GM15510 (cell line): ENCODE measurements around the gene ARHGAP9.

ENCODE experiments used
- POLR2A ChIP-seq: IDR thresholded peaks from 3 replicates; pipeline ENCODE4 v1.6.1; 2011; ENCODE audit warnings: borderline replicate concordance; ENCODE audit not compliant: insufficient read length; ENCODE audit errors: extremely low read depth

The ARHGAP9 gene

DNA sequence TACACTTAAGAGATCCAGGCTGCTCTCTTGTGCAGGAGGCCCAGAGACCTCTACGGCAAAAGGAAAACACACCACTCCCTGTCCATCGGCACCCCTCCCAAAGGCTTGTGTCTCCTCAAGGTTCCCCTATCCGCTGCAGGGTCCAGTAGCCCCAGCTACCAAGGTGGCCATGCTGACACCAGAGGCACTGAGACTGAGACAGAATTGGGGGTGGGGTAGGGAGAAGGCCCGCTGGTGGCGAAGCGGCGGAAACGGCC lies 40.1 kb upstream of the ARHGAP9 start:
- TF ChIP-seq POLR2A = no peak

DNA sequence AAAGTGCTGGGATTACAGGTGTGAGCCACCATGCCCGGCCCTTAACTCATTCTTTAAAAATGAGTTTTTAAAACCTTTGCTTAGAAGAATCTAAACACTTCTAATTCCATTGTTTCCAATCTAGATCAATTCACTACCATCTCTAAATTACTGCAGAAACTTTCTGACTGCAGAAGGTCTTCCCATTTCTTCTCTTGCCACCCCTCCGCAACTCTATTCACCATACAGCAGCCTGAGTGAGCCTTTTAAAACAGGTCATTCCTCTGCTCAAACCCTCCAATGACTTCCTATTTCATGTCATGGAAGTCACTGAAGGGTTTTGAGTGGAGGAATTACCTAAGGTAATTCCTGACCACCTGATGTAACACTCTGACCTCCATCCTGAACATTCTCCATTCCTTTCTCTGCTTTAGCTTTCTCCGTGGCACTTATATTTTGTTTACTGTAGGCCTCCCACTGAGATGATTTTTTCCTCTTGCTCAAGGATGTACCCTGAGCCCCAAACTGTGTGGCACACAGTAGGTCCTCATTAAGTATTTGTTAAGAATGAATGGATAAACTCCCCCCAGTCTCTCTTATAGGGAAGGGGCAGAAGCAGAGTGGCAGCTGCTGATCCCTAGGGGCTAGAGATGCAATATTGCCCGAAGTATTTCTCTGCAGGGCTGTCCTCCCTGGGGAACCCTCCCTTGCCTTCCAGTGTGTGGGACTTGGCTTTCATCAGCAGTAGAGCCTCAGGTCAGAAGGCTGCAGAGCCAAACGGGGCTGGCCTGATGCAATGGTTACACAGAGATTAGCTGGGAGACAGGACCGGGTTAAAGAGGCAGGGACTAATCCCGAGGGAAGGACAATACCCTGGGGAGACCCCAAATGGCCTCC lies 39.5 kb upstream of the ARHGAP9 start:
- TF ChIP-seq POLR2A = no peak

DNA sequence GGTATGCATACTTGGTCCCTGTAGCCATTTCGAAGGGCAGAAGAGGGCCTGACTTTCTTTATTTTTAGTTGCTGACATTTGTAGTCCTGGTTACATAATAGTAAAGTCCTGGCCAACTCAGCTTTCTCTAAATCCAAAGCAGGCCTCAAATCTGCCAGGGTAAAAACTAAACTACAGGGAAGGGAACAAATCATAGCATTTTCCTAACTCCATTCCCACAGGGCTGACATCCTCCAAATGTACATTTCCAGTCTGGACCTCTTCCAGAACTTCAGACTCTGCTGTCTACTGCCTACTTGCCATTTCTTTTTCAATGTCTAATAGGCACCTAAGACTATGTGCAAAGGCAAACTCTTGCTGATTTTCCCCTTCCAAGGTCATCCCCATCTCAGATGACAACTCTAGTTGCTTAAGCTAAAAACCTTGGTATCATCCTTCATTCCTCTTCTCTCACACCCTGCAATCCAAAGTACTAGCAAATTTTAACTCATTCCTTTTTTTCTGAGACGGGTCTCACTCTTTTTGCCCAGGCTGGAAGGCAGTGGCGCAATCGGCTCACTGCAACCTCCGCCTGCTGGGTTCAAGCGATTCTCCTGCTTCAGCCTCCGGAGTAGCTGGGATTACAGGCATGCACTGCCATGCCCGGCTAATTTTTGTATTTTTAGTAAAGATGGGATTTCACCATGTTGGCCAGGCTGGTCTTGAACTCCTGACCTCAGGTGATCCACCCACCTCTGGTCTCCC lies 38.7 kb upstream of the ARHGAP9 start:
- TF ChIP-seq POLR2A = no peak

DNA sequence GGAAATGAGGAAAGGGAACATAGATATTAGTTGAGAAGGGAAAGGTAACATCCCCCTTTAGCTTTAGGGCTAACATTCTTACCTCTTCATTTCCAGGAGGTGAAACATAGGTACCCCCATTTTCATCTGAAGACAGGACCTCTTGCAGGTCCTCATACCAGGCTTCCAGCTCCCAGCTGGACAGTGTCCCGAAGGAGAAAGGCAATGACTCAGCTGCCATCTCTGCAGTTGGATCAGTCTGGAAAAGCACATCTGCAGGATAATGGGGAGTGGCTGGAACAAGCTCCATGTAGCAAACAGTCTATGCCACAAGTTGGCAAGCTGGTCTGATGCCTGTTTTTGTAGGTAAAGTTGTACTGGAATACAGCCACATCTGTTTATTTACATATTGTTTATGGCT lies 37.5 kb upstream of the ARHGAP9 start:
- no peak for TF ChIP-seq POLR2A

DNA sequence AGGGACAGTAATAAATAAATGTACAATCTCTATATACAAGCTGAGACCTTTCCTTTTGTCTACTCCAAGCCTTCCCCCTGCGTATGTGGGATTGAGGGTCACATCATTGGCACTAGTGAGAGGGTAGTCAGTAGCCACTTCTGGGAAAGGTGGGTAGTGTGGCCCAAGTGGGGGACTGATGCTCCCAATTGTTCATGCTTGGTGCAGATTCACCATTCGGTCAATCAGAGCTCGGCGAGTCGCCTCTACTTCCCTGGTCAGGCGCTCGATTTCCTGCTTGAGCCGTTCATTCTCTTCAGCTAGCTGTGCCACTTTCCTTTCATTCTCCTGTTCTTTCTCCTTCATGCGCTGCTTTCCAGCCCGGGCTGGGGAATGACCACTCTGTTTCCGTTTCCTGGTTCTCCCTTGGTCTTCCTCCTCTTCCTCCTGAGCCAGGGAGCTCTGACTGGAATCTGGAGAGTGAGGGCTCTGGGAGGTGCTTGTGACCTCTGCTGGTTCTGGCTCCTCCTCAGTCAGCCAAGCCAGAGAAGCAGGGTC lies 37.0 kb upstream of the ARHGAP9 start:
- no peak for TF ChIP-seq POLR2A

DNA sequence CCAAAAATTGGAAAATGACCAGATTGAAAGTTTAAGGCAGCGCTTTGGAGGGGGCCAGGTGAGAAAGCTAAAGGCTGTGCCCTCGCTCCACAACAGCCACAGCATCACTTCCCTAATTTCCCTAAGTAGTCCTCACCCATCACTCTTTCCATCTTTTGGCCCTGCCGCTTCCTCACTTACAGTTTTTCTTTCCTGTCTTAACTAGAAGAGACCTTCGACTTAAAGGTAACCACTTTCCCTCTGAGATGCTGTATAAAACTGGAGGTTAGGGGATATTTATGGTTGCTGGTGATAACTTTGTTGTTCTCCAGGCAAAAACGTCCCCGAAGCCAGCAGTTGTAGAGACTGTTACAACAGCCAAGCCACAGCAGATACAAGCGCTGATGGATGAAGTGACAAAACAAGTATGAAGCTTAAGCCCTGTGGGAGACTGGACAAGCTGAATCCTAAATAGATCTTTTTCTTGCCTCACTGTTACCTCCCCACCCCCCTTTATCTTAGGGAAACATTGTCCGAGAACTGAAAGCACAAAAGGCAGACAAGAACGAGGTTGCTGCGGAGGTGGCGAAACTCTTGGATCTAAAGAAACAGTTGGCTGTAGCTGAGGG lies 36.4 kb upstream of the ARHGAP9 start:
- TF ChIP-seq POLR2A = no peak

DNA sequence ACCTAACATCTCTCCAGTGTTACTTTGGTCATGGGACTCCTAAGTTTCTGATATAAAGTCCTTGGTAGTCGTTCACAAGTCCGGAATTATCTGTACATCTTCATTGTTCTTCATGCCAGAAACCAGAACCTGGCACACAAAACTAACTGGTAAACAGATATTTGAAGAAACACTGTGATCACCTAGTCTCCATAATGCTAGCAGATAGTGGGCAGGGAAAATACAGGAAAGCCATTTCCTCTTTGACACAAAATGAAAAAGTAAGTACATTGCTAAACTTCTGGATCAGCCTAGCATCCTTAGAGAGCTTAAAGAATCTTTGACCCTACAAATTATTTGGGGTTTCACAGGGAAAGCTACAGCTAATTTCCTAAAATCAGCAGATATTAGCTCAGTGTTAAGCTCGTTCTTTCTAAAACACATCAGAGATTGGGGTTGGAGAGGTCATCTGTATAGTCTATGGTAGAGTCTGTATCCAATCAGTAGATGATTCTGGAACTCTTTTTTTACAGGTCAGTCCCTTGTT lies 35.8 kb upstream of the ARHGAP9 start:
- no peak for TF ChIP-seq POLR2A

DNA sequence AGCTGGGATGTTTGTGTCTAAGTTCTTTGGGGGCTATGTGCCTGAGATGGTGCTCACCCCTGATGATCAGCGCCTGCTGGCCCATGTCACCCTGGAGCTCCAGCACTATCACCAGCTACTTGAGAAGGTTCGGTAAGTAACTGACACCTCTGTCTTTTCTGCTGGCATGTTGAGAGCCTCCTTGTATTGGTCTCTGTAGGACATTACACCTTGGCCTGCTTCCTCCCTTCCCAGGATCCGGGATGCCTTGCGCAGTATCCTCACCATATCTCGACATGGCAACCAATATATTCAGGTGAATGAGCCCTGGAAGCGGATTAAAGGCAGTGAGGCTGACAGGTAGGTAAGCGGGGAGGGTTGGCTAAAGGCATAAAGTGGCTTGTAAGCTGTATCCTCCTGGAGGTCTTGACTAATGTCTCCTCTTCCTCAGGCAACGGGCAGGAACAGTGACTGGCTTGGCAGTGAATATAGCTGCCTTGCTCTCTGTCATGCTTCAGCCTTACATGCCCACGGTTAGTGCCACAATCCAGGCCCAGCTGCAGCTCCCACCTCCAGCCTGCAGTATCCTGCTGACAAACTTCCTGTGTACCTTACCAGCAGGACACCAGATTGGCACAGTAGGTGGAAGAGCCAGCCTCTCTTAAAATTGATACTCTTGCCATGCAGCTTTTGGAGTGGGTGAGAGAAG lies 35.2 kb upstream of the ARHGAP9 start:
- TF ChIP-seq POLR2A = no peak

DNA sequence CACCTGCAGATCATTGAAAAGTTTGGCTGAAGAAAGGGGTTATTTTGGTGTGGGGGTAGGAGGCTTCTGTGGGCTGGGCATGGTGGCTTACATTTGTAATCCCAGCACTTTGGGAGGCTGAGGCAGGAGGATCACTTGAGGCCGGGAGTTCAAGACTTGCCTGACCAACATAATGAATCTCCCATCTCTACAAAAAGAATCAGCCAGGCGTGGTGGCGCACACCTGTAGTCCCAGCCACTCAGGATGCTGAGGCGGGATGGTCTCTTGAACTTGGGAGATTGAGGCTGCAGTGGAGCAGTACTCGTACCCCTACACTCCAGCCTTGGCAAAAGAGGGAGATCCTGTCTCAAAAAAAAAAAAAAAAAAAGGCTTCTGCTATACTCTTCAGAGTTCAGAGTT lies 33.6 kb upstream of the ARHGAP9 start:
- no peak for TF ChIP-seq POLR2A

DNA sequence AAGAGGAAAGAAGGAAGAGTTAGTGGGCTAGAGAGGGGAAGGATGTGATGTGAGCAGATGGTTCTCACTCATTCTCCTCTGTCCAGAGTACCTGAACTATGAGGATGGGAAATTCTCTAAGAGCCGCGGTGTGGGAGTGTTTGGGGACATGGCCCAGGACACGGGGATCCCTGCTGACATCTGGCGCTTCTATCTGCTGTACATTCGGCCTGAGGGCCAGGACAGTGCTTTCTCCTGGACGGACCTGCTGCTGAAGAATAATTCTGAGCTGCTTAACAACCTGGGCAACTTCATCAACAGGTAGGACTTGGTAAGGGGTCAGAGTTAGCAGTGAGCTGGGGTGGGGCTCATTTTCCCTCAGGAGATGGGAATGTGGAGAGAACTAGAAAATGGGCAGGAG lies 33.0 kb upstream of the ARHGAP9 start:
- TF ChIP-seq POLR2A = no peak

DNA sequence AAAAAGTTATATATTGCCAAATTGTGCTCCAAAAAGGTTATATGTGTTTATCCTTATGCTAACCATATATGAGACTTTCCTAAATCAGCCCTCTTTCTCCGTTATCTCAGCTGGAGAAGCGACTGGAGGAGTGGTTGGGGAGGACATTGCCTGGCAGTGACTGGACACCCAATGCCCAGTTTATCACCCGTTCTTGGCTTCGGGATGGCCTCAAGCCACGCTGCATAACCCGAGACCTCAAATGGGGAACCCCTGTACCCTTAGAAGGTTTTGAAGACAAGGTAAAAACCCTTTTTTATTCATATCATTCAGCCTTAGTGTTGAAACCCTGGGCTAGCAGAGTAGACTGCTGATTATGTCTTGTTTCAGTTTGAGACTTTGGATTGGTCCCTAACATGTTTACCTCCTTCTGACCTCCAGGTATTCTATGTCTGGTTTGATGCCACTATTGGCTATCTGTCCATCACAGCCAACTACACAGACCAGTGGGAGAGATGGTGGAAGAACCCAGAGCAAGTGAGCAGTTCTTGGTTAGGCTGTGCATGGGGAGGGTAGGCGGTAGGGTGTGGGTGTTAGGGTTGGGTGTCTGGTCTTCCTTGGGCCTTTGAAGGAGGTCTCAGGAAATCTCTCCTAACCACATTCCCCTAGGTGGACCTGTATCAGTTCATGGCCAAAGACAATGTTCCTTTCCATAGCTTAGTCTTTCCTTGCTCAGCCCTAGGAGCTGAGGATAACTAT lies 32.1 kb upstream of the ARHGAP9 start:
- TF ChIP-seq POLR2A = no peak

DNA sequence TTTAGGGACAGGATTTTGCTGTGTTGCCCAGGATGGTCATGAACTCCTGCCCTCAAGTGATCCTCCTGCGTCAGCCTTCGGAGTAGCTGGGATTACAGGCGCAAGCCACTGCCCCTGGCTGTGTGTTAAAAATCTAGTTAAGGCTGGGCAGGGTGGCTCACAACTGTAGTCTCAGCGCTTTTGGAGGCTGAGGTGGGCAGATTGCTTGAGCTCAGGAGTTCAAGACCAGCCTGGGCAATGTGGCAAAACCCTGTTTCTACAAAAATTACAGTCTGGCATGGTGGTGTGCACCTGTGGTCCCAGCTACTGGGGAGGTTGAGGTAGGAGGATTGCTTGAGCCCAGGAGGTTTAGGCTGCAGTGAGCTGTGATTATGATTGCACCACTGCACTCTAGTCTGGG lies 31.5 kb upstream of the ARHGAP9 start:
- TF ChIP-seq POLR2A = no peak

DNA sequence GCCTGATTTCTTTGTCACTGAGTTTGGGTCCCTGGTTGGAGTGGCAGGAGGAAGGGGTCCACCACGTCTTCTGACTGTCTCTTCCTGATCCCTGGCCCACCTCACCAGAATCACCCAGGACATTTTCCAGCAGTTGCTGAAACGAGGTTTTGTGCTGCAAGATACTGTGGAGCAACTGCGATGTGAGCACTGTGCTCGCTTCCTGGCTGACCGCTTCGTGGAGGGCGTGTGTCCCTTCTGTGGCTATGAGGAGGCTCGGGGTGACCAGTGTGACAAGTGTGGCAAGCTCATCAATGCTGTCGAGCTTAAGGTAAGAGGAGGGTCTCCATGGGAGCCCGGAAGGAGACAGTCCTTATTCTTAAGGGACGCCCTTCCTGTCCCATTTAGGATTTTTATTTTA lies 20.5 kb upstream of the ARHGAP9 start:
- TF ChIP-seq POLR2A = no peak

DNA sequence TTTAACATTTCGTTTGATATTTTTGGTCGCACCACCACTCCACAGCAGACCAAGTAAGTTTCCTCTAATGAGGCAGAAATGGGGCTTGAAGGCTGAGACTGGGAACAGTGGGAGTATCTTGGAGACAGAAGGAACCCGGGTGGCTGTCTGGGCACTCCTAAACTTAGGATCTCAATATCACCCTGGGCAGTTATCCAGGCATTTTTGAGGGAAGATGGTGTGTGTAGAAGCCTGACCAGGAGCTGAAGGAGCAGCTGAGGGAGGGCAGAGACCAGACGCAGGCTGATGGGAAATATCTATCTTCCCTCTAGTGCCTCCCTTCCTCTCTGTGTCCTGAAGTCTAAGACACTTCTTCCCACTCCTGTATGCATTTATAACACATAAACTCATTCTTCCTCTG lies 18.9 kb upstream of the ARHGAP9 start:
- TF ChIP-seq POLR2A = no peak
